Measurements from ENCODE around the gene SLC35G3.
"Not testable (repeated sequence)": the region's sequence is repeated elsewhere in the genome, so short reads cannot be mapped to it uniquely, and the experiment has no call there.

Gene SLC35G3

DNA sequence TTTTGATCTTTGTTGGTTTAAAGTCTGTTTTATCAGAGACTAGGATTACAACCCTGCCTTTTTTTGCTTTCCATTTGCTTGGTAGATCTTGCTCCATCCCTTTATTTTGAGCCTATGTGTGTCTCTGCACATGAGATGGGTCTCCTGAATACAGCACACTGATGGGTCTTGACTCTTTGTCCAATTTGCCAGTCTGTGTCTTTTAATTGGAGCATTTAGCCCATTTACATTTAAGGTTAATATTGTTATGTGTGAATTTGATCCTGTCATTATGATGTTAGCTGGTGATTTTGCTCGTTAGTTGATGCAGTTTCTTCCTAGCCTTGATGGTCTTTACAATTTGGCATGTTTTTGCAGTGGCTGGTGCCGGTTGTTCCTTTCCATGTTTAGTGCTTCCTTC, 8.4 kb upstream of the SLC35G3 start:
- DNase-seq: not testable (repeated sequence)

DNA sequence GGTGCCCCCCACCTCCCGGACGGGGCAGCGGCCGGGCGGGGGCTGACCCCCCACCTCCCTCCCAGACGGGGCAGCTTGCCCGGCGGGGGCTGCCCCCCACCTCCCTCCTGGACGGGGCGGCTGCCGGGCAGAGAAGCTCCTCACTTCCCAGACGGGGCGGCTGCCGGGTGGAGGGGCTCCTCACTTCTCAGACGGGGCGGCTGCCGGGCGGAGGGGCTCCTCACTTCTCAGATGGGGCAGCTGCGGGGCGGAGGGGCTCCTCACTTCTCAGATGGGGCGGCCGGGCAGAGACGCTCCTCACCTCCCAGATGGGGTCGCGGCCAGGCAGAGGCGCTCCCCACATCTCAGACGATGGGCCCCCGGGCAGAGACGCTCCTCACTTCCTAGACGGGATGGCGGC, 869 bp upstream of the SLC35G3 start:
- not testable (repeated sequence) for DNase-seq

DNA sequence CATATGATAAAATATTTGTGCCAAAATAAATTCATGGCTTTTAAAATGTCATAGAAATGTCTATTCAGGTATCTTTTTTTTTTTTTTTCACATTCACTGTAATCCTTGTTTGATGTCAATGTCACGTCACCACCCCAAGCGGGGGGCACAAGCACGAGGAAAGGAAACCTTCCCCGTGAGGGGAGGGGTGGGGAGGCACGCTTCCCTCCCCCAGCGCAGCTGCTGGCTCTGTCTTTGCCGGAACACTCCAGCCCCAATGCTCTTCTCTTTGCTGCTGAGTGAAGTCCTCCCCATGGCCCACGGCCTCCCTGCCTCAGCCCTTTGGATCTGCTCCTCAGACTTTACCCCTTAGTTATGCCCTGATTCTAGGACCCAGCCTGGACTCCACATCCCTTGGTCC, 1.5 kb downstream of the SLC35G3 start:
- no peak for DNase-seq

DNA sequence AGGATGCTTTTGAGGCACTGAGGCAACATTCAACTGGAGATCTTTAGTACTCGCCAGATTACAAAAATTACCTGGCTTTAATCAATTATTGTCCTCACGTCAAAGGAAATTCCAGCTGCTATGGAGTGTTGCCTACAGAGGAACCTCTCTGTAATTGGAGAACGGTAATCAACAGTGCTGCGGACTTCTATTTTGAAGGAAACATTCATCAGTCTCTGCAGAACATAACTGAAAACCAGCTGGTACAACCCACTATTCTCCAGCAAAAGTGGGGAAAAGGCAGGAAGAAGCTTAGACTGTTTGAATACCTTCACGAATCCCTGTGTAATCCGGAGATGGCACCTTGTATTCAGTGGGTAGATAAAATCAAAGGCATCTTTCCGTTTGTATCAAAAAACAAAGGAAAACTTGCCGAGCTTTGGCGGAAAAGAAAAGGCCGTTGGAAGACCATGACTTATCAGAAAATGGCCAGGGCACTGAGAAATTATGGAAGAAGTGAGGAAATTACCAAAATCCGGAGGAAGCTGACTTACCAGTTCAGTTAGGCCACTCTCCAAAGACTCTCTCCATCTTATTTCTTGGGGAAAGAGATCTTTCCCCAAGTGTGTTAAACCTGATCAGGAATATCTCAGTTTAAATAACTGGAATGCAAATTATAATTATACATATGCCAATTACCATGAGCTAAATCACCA, 3.0 kb downstream of the SLC35G3 start:
- DNase-seq: no peak

DNA sequence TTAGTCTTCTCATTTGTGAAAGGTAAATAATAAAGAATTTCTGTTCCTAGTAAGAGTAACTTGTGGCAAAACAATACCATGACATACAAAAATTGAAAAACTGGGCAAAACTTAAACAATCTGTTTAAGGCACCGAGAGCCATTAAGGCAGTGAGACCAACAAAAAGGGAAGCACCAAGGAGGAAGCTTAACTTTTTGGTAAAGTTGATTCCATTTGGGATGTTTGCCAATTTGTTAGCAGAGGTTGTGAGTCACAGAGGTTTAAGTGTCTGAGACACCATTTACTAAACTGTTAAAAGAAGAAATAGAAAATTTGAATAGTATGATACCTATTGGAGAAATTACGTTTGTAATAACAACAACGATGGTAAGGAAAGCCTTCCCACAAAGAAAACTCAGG, 4.9 kb downstream of the SLC35G3 start:
- no peak for DNase-seq

DNA sequence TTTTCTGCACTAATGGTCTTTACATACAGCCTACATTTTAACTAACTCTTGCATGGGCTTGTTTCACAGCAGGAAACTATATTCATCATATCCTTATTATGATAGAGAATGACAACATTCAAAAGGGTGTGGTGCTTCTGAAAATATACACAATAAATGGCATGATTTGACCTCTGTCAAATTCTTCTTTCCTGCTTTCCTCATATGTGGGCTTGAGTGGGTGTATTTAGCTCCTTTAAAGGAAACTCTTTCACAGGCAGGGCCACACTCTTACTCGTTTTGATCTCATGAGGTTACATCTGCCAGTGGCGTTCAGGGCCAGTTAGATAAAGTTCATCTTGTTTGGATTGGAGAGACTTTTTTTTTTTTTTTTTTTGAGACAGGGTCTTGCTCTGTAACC, 6.1 kb downstream of the SLC35G3 start:
- DNase-seq: no peak

DNA sequence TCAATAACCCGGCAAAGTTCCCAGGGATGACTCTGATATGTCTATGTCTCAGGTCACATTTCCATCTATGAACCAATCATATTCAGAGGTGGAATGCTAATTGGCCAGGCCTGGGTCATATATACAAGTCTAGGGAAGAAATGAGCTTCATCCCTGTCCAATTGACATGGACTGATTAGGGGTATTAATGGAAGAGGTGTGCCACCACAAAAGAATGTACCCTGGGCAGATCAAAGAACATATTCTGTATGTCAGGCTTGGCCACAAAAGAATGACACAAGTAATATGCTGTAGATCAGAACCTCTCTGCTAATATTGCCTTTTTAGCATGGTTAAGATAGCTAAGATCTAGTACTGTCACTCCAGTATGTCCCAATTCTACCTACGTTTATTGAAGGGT, 6.7 kb downstream of the SLC35G3 start:
- DNase-seq: no peak

DNA sequence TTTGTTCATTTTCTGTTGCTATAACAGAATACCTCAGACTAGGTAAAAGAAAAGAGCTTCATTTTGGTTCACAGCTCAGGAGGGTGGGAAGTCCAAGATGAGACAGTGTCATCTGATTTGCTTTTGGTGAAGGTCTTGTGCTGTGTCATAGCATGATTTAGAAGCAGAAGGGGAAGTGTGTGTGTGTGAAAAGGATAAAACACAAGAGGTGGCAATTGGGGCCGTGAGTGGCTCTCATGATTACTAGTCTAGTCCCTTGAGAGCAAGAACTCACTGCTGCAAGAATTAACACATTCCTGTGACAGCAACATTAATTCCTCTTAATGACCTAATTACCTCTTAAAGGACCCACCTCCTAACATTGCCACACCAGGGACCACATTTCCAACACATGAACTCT, 8.3 kb downstream of the SLC35G3 start:
- DNase-seq: no peak

DNA sequence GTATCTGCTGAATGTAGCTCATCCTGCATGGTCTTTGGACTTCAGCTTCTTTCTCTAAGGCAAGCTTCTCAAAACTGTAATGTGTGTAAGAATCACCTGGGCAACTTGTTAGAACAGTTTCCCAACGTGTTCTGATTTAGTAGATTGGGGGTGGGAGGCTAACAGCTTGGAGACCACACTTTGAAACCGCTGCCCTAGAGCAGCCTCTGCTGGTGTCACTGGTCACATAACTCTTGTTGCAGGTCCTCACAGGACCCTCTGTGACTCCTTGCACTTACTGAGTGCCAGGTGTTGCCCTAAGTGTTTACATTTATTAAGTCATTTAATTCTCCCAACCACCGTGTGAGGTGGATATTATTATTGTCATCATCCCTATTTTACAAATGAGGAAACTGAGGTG, 9.9 kb downstream of the SLC35G3 start:
- no peak for DNase-seq

DNA sequence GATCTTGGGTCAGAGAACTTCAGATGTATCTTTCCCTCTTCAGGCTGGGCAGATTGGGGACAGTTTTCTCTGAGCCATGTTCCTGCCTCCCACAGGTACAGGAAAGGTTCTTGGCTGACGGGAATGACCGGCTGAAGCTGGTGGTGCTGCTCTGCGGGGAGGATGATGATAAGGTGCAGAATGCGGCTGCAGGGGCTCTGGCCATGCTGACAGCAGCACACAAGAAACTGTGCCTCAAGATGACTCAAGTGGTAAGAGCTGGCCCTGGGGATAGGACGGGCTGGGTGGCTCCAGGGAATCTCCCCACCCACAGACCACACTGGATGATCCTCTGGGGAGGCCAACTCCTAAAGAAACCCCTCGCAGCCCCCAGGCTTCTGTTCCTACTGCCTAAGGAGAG, 10.9 kb downstream of the SLC35G3 start:
- no peak for DNase-seq

DNA sequence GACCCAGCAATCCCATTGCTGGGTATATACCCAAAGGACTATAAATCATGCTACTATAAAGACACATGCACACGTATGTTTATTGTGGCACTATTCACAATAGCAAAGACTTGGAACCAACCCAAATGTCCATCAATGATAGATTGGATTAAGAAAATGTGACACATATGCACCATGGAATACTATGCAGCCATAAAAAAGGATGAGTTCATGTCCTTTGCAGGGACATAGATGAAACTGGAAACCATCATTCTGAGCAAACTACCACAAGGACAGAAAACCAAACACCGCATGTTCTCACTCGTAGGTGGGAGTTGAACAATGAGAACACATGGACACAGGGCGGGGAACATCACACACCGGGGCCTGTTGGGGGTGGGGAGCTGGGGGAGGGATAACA, 14.8 kb downstream of the SLC35G3 start:
- DNase-seq: not testable (repeated sequence)

DNA sequence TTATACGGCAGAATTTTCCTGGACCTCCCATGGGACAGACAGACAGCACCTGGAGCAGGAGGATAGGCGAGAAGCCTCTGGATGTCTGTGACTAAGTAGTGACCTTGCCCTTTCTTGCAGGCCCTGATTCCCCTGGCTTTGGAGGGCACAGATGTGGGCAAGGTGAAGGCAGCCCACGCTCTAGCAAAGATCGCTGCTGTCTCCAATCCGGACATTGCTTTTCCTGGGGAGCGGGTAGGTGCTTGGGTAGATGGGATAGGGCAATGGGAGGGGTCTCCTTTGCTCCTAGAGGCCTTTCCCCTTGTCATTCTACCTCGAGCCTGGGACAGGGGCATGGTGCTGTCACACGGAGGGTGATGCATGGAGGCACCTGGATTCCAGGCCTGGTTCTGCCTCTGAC, 17.3 kb downstream of the SLC35G3 start:
- no peak for DNase-seq

DNA sequence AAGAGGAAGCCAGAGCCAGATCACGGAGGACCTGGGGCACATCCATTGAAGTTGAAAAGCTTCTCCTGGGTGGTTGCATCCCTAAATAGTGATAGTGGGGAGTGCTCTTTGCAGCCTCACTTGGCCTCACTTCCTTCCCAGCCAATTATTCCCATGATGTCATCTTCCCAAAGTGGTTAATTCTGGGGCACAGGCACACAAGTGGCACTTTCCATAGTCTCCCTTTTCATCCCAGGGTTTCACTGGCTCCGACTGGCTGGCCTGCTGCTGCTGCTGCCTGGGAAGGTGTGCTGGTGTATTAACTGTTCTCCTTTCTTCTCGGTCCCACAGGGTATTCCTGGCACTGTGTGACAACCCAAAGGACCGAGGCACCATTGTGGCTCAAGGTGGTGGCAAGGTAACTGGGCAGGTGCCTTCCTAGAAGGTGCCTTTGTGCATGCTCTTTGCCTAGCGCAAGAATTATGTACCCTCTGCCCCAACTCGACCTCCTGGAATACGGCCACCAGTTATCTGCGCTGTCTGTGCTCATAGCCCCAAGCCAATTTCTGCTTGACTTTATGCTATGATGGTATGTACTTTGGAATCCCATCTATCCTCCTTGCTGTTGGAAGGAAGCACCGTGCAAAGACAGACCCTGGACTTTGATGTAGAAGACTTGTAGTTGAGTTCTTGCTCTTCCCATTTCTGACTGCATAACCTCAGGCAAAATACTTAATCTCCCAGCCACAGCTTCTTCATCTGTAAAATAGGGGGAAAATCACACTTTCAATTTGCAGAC, 18.4 kb downstream of the SLC35G3 start:
- no peak for DNase-seq

DNA sequence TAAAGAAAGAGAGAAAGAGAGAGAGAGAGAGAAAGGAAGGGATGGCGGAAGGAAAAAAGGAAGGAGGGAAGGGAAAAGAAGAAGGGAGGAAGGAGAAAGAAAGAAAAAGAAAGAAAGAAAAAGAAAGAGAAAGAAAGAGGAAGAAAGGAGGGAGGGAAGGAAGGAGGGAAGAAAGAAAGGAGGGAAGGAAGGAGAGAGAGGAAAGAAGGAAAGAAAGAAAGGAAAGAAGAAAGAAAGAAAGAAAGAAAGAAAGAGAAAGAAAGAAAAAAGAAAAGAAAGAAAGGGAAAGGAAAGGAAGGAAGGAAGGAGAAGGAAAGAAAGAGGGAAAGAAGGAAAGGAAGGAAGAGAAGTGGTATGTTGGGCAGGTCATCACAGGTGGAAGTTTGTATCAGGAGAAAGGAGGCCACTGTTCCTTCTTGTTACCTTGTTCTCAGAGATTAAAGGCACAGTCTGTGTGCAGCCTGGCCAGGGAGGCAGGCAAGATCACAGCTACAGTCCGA, 19.3 kb downstream of the SLC35G3 start:
- DNase-seq: no peak

DNA sequence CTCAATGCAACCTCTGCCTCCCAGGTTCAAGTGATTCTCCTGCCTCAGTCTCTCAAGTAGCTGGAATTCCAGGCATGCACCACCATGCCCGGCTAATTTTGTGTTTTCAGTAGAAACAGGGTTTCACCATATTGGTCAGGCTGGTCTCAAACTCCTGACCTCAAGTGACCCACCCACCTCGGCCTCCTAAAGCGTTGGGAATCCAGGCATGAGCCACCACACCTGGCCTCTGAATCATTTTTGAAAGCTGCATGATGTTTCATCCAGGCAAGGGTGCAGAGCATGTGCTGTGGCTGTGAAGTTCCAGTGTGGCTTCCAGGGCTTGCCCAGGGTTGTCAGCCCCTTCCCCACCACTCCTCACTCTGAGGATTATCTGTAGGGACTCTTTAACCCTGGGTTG, 21.9 kb downstream of the SLC35G3 start:
- DNase-seq: not testable (repeated sequence)

DNA sequence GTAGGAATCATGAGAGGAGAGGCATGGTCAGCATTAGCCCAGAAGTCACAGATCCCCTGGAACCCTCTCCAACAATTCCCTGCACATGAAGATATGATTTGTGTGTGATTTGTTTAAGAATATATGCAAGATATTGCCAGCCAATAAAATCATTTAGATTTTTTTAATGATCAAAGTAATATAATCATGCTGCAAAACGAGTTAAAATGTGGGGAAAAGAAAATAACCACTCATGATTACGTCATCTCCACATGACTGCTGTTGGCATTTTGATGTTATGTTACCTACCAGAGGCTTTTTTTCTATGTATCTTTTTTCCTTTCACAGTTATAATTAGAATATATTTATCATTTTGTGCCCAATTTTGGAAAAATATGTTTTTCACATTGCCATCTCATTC, 22.4 kb downstream of the SLC35G3 start:
- DNase-seq: no peak

DNA sequence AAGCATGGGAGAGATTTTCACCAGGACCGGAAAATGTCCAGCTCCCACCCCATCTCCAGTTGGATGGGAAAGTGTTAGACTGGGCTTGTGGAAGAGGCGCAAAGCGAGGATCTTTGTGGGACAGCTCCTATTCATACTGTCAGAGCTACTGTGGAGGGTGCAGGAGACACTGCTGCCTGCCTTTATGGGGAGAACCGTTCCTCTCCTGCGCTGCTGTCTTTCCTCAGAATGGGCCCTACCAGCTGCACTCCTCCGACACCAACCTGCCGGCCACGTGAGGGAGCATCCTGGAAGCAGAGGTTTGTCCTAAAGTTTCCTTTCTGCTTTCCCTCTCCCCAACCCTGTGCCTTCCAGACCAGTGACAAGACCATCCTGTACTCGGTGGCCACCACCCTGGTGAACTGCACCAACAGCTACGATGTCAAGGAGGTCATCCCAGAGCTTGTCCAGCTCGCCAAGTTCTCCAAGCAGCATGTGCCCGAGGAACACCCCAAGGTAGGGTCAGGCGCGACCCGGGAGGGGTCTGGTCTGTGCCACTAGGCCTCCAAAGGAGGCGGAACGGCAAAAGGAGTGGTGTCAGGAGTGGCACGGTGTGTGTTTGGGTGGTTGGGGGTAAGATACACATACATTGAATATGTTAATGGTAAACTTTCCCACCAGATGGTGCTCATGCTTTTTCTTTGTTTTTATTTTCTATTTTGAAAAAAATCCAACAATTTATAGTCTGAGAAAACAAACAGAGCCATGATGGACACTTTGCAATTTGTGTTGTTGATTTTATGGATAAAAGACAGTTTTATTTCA, 23.0 kb downstream of the SLC35G3 start:
- DNase-seq: no peak

DNA sequence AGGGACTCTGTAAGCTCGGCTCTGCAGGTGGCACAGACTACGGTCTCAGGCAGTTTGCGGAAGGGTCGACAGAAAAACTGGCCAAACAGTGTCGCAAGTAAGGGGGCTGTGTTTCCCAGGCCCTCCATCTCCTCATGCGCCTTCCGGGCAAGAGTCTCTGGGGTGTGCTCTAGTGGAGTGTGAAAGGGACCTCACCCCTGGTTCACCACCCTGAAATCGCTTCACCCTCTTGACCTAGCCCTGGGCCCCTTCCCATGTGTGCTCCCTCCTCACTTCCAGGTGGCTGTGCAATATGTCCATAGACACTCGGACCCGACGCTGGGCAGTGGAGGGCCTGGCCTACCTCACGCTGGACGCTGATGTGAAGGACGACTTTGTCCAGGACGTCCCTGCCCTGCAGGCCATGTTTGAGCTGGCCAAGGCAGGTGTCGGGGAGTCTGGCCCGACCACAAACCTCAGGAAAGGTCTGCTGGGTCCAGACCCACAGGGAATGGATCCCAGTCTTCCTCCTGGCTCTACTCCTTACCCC, 24.3 kb downstream of the SLC35G3 start:
- no peak for DNase-seq

DNA sequence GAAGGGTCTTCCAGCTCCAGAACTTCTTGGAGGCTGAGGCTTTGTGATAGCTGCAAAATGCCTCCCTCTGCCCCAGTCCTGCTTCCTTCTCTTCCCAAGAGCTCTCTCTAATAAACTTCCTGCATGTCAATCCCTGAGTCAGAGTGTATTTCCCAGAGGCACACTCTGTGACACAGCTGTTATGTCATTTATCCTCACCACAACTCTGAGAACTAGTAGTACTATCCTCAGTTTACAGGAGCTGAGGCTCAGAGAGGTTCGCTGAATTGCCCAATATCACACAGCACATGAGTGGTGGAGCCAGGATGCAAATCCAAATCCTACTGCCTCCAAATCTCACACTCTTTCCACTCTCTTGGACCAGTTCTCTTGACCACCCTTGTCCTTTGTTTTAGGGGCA, 26.5 kb downstream of the SLC35G3 start:
- no peak for DNase-seq

DNA sequence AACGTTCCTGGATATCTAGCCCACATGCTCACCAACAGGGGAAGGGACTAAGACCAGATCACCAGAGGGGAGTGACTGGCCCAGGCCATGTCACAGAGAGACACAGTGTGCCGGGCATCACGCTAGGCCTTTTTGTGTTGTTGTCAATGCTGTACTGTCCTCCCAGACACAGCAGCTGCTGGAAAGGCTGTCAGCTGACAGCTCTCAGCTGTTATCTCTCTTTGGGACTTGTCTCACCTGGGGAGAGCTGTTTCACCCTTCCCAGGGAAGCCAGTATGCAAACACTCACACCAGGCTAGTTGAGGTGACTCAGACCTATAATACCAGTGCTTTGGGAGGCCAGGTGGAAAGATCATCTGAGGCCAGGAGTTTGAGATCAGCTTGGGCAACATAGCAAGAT, 27.1 kb downstream of the SLC35G3 start:
- DNase-seq: no peak

DNA sequence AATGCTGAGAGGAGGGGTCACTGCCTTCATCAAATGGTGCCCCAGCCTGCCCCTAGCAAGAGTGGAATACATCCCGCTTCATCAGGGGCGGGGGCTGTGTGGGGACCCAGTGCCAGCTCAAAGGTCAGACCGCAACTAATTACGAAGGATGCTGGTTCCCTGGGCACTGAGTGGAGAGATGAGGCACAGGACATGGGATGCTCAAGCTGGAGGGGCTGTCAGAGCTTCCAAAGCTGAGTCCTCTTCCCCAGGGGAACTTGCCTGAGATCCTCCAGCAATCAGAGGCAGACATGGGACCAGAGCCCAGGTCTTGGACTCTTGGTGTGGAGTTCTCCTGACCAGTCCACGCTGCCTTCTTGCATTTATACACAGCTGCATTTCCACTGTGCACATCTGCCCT, 27.7 kb downstream of the SLC35G3 start:
- DNase-seq: no peak

DNA sequence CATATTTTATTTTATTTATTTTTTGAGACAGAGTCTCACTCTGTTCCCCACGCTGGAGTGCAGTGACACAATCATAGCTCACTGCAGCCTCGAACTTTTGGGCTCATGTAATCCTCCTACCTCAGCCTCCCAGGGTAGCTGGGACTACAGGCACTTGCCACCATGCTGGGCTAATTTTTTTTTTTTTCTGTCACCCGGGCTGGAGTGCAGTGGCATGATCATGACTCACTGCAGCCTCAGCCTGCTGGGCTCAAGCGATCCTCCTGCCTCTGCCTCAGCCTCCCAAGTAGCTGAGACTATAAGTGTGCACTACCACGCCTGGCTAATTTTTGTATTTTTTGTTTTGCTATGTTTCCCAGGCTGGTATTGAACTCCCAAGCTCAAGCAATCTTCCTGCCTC, 29.5 kb downstream of the SLC35G3 start:
- no peak for DNase-seq

DNA sequence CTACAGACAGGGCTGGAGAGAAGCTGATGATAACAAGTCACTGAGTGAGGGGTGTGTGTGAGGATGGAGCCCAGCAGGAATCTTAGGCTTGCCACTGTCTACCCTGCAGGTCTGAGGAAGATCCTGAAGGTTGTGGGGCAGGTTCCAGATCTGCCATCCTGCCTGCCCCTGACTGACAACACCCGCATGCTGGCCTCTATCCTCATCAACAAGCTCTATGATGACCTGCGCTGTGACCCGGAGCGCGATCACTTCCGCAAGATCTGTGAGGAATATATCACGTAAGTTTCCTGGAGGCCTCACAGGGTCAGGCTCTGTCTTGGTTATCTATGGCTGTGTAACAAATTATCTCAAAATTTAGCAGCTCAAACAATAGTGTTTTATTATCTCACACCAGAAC, 30.3 kb downstream of the SLC35G3 start:
- DNase-seq: no peak

DNA sequence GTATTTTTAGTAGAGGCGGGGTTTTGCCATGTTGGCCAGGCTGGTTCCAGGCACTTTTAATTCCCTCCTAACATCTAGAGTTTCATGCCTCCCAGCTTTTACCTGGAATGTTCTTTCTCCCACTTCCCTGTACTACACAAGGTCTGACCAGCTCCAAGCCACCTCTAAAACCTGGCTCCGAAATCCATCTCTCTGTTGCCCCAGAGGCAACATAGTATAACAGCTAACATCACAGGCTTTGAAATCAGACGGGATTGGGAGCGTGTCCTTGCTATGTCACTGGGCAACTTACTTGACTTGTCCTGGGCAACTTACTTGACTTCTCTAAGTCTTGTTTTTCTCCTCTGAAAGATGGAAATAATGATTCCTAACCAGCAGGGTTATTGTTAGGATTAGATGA, 31.4 kb downstream of the SLC35G3 start:
- no peak for DNase-seq

Measured in NCI-H2029 (cell line).